ENCODE measurements around the gene LCOR. TPM values are rescaled to one million over a fixed set of nuclear protein-coding genes. Genes with fewer than 3 reads are reported as not detected.

The LCOR gene
- total and polyA plus RNA-seq, 2 of the 13 experiments (the other 11 are each of a cell fraction or from before 2014, with no cell fraction given) = 12.4 to 23.7 TPM

DNA sequence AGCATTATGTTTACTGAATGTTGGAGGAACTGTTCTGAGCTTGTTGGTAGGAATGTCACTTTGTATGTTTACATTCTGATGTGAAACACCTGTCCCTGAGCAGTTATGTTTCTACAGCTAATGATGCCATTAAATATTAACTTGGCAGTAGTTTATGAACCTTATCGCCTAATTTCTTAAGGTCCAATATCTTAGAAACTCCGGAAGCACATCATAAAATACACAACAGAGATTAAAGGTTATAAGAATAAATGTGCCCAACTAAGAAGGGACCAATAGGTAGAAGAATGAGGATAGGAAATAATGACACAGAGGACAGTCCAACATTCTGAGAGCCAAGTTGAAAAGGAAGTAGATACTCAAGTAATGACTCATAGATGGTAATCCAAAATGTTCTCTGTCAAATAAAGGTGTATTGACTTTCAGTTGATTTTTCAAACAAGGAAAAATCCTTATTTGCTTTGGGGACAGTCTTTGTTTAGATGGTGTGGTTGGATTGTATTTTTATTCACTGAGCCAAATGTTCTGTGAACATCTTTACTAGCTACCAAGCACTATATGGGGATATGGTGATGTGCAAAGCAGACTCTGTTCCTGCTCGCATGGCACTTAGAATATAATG is 31.9 kb downstream of the LCOR start (continued):
- TF ChIP-seq, protein P1, sequence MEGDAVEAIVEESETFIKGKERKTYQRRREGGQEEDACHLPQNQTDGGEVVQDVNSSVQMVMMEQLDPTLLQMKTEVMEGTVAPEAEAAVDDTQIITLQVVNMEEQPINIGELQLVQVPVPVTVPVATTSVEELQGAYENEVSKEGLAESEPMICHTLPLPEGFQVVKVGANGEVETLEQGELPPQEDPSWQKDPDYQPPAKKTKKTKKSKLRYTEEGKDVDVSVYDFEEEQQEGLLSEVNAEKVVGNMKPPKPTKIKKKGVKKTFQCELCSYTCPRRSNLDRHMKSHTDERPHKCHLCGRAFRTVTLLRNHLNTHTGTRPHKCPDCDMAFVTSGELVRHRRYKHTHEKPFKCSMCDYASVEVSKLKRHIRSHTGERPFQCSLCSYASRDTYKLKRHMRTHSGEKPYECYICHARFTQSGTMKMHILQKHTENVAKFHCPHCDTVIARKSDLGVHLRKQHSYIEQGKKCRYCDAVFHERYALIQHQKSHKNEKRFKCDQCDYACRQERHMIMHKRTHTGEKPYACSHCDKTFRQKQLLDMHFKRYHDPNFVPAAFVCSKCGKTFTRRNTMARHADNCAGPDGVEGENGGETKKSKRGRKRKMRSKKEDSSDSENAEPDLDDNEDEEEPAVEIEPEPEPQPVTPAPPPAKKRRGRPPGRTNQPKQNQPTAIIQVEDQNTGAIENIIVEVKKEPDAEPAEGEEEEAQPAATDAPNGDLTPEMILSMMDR (CRISPR knock-in tag; IDR thresholded peaks at IDR 0.05) = no peak
- no peak; the same call in 1 of the 2 replicates for TF ChIP-seq ZMYM4 (CRISPR knock-in tag; IDR thresholded peaks at IDR 0.05)
- peak; percentile 7; the same call in 1 of the 2 replicates for TF ChIP-seq FOXO1 (CRISPR knock-in tag; IDR thresholded peaks at IDR 0.05)
- no peak for TF ChIP-seq ZNF713 (CRISPR knock-in tag; IDR thresholded peaks at IDR 0.05)
- no peak for TF ChIP-seq SAFB2 (CRISPR knock-in tag; IDR thresholded peaks at IDR 0.05; ENCODE audit: borderline replicate concordance, low read depth)
- TF ChIP-seq, protein P2, sequence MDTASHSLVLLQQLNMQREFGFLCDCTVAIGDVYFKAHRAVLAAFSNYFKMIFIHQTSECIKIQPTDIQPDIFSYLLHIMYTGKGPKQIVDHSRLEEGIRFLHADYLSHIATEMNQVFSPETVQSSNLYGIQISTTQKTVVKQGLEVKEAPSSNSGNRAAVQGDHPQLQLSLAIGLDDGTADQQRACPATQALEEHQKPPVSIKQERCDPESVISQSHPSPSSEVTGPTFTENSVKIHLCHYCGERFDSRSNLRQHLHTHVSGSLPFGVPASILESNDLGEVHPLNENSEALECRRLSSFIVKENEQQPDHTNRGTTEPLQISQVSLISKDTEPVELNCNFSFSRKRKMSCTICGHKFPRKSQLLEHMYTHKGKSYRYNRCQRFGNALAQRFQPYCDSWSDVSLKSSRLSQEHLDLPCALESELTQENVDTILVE (CRISPR knock-in tag; IDR thresholded peaks at IDR 0.05) = peak; percentile 23; the same call in 1 of the 2 replicates
- no peak for TF ChIP-seq ZNF382 (CRISPR knock-in tag; IDR thresholded peaks at IDR 0.05; ENCODE audit: borderline replicate concordance)
- TF ChIP-seq ZNF792 (CRISPR knock-in tag; IDR thresholded peaks at IDR 0.05) = no peak
- no peak for TF ChIP-seq POLR2AphosphoS5 (IDR thresholded peaks at IDR 0.05; ENCODE audit: low read depth, low read length)
- TF ChIP-seq ATM (IDR thresholded peaks at IDR 0.05; ENCODE audit: borderline replicate concordance) = no peak
- TF ChIP-seq TP53 (CRISPR knock-in tag; conservative IDR thresholded peaks at IDR 0.05) = no peak; the same call in 1 of the 2 replicates
- TF ChIP-seq, protein P3, sequence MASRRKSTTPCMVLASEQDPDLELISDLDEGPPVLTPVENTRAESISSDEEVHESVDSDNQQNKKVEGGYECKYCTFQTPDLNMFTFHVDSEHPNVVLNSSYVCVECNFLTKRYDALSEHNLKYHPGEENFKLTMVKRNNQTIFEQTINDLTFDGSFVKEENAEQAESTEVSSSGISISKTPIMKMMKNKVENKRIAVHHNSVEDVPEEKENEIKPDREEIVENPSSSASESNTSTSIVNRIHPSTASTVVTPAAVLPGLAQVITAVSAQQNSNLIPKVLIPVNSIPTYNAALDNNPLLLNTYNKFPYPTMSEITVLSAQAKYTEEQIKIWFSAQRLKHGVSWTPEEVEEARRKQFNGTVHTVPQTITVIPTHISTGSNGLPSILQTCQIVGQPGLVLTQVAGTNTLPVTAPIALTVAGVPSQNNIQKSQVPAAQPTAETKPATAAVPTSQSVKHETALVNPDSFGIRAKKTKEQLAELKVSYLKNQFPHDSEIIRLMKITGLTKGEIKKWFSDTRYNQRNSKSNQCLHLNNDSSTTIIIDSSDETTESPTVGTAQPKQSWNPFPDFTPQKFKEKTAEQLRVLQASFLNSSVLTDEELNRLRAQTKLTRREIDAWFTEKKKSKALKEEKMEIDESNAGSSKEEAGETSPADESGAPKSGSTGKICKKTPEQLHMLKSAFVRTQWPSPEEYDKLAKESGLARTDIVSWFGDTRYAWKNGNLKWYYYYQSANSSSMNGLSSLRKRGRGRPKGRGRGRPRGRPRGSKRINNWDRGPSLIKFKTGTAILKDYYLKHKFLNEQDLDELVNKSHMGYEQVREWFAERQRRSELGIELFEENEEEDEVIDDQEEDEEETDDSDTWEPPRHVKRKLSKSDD (CRISPR knock-in tag; IDR thresholded peaks at IDR 0.05; ENCODE audit: low read depth) = no peak
- TF ChIP-seq ZNF350 (CRISPR knock-in tag; IDR thresholded peaks at IDR 0.05; ENCODE audit: borderline replicate concordance, low read depth) = no peak
- no peak for TF ChIP-seq NFRKB (IDR thresholded peaks at IDR 0.05)
- peak; percentile 26; the same call in 1 of the 2 replicates for TF ChIP-seq HHEX (CRISPR knock-in tag; IDR thresholded peaks at IDR 0.05)
- TF ChIP-seq KLF11 (CRISPR knock-in tag; IDR thresholded peaks at IDR 0.05) = no peak; the same call in 1 of the 2 replicates
- TF ChIP-seq MEIS1 (CRISPR knock-in tag; IDR thresholded peaks at IDR 0.05; ENCODE audit: borderline replicate concordance) = 0 out of 2 replicates have a peak, but pooled peaks have one; percentile 19
- TF ChIP-seq ZNF274 (CRISPR knock-in tag; IDR thresholded peaks at IDR 0.05) = no peak
- no peak for TF ChIP-seq ZNF552 (CRISPR knock-in tag; IDR thresholded peaks at IDR 0.05; ENCODE audit: borderline replicate concordance)
- no peak for TF ChIP-seq PLRG1 (conservative IDR thresholded peaks at IDR 0.05)
- TF ChIP-seq RBM22 (optimal IDR thresholded peaks at IDR 0.05; ENCODE audit: low read length) = no peak
- no peak for TF ChIP-seq ZNF83 (CRISPR knock-in tag; IDR thresholded peaks at IDR 0.05; ENCODE audit: borderline replicate concordance)
- TF ChIP-seq NRL (CRISPR knock-in tag; IDR thresholded peaks at IDR 0.05; ENCODE audit: borderline replicate concordance) = no peak
- TF ChIP-seq, protein P4, sequence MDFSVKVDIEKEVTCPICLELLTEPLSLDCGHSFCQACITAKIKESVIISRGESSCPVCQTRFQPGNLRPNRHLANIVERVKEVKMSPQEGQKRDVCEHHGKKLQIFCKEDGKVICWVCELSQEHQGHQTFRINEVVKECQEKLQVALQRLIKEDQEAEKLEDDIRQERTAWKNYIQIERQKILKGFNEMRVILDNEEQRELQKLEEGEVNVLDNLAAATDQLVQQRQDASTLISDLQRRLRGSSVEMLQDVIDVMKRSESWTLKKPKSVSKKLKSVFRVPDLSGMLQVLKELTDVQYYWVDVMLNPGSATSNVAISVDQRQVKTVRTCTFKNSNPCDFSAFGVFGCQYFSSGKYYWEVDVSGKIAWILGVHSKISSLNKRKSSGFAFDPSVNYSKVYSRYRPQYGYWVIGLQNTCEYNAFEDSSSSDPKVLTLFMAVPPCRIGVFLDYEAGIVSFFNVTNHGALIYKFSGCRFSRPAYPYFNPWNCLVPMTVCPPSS (IDR thresholded peaks at IDR 0.05) = no peak
